ENCODE measurements around the gene SPPL2B.

DNA sequence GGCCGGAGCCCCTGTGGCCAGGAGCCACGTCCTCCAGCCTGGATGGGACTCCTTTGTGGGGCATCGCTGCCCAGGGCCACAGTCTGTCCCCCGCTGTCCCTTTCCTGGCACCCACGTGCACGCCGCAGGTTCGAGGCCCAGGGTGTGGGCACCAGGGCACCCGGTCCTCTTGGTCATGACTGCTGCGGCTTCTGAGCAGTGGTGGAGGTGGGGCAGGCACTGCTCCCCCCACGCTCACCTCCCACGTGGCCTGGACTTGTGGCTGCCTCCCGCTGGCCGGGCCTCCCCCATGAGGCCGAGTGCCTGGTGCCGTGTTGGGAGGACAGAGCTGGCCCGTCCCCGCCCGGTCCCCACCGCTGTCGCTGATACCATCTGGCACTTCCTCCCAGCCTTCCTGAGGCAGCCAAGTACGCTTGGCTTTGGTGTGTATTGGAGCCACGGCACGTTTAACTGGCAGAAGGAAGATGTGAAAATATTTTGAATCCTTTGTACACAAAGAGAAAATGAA is 12.8 kb downstream of the SPPL2B start:
- TF ChIP-seq CTCF (IDR thresholded peaks at IDR 0.05): no peak
- TF ChIP-seq POLR2A (IDR thresholded peaks at IDR 0.05): no peak

All from Peyer's patch (tissue), 4 donors.